Loucy (cell line): ENCODE data around the gene CDC7.
A peak's percentile ranks its signal among the peaks of the same experiment; 100 is the strongest.

Experiments used
- H2AFZ ChIP-seq: fragments of 200-600 bp; sonication (generic); 2 replicates; pipeline ENCODE4 v1.6.0; 2016; ENCODE audit warnings: antibody characterized with exemption, mild to moderate bottlenecking, low read length, moderate library complexity
- H3F3A ChIP-seq: fragments of 200-600 bp; 2 replicates; pipeline ENCODE4 v1.6.0; 2016; ENCODE audit warnings: antibody characterized with exemption, low read depth, mild to moderate bottlenecking
- H3K27me3 ChIP-seq: fragments of 200-600 bp; sonication (generic); 2 replicates; pipeline ENCODE4 v1.6.1; 2014; ENCODE audit warnings: low read length, mild to moderate bottlenecking; ENCODE audit not compliant: insufficient read depth, poor library complexity, severe bottlenecking
- H3K36me3 ChIP-seq: fragments of 200-600 bp; sonication (generic); 2 replicates; pipeline ENCODE4 v1.6.1; 2016; ENCODE audit warnings: low read length; ENCODE audit not compliant: insufficient read depth
- H3K4me1 ChIP-seq: fragments of 200-600 bp; sonication (generic); 2 replicates; pipeline ENCODE4 v1.5.1; 2014; ENCODE audit warnings: low read length, mild to moderate bottlenecking; ENCODE audit not compliant: insufficient read depth, poor library complexity, severe bottlenecking
- H3K4me2 ChIP-seq: fragments of 200-600 bp; sonication (generic); 2 replicates; pipeline ENCODE4 v1.6.0; 2014; ENCODE audit warnings: antibody characterized with exemption, low read length, low read depth, mild to moderate bottlenecking; ENCODE audit not compliant: poor library complexity, severe bottlenecking
- H3K4me3 ChIP-seq: fragments of 200-600 bp; sonication (generic); 2 replicates; pipeline ENCODE4 v1.5.1; 2014; ENCODE audit warnings: low read length, mild to moderate bottlenecking, mixed read lengths; ENCODE audit not compliant: poor library complexity, severe bottlenecking
- H3K79me2 ChIP-seq: fragments of 200-600 bp; sonication (generic); 2 replicates; pipeline ENCODE4 v1.6.1; 2014; ENCODE audit warnings: low read length; ENCODE audit not compliant: insufficient read depth
- H3K9ac ChIP-seq: fragments of 200-600 bp; sonication (generic); 2 replicates; pipeline ENCODE4 v1.6.0; 2014; ENCODE audit warnings: mild to moderate bottlenecking, low read depth, low read length, moderate library complexity; ENCODE audit not compliant: poor library complexity, severe bottlenecking
- H3K9me2 ChIP-seq: fragments of 200-600 bp; sonication (generic); replicated peaks from 2 replicates; pipeline ENCODE4 v1.6.1; 2016; ENCODE audit warnings: low read depth, low read length, mixed read lengths
- H3K9me3 ChIP-seq: fragments of 200-600 bp; sonication (generic); 2 replicates; pipeline ENCODE4 v1.6.1; 2014; ENCODE audit warnings: mild to moderate bottlenecking, antibody characterized with exemption, low read length, low read depth; ENCODE audit not compliant: insufficient read depth
- H4K20me1 ChIP-seq: fragments of 200-600 bp; sonication (generic); 2 replicates; pipeline ENCODE4 v1.6.0; 2014; ENCODE audit warnings: antibody characterized with exemption, low read length, mild to moderate bottlenecking; ENCODE audit not compliant: insufficient read depth, poor library complexity, severe bottlenecking
- EZH2phosphoT487 ChIP-seq: fragments of 200-600 bp; IDR thresholded peaks from 2 replicates; pipeline ENCODE4 v1.6.1; 2018; ENCODE audit warnings: antibody characterized with exemption, mild to moderate bottlenecking, moderate library complexity, borderline replicate concordance
- TF ChIP-seq, protein P1 (sequence below): fragments of 200-600 bp; sonication (generic); conservative IDR thresholded peaks from 2 replicates; pipeline ENCODE4 v1.5.1; 2014; ENCODE audit warnings: mild to moderate bottlenecking, antibody characterized with exemption, low read length

Gene CDC7

DNA sequence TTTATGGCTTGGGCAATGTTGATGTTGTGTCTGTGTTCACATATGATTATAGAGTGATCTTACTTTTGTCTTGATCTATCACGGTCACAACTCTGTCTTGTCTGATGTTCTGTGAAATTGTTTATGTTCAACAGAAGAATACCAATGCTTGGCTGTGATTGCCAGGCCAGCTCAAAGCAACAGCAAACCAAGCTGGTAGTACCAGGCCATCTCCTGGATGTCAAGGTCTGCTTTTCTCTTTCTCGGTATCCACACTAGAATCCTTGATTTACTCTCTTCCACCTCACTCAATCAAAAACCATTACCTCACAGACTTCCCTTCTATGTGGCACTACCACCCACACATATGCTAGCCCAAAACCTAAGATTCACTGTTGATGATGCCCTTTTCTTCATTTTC lies 1.3 kb upstream of the CDC7 start:
- Histone ChIP-seq H3K9me3 (no peaks in the 10 kb centered on the region), H3K9me2 (no peaks in the 10 kb centered on the region), H3F3A (no peaks in the 10 kb centered on the region), H3K4me3 (no peak overlapping the region), H2AFZ (no peak overlapping the region), H3K79me2 (peaks cover 33% of the 10 kb centered on the region), H3K27me3 (no peaks in the 10 kb centered on the region), H3K36me3 (no peaks in the 10 kb centered on the region), H3K4me1 (peaks cover 34% of the 10 kb centered on the region), H3K4me2 (no peak overlapping the region), H3K9ac (no peak overlapping the region), H4K20me1 (peaks cover 24% of the 10 kb centered on the region)
- no peak for TF ChIP-seq EZH2phosphoT487
- TF ChIP-seq, protein P1, sequence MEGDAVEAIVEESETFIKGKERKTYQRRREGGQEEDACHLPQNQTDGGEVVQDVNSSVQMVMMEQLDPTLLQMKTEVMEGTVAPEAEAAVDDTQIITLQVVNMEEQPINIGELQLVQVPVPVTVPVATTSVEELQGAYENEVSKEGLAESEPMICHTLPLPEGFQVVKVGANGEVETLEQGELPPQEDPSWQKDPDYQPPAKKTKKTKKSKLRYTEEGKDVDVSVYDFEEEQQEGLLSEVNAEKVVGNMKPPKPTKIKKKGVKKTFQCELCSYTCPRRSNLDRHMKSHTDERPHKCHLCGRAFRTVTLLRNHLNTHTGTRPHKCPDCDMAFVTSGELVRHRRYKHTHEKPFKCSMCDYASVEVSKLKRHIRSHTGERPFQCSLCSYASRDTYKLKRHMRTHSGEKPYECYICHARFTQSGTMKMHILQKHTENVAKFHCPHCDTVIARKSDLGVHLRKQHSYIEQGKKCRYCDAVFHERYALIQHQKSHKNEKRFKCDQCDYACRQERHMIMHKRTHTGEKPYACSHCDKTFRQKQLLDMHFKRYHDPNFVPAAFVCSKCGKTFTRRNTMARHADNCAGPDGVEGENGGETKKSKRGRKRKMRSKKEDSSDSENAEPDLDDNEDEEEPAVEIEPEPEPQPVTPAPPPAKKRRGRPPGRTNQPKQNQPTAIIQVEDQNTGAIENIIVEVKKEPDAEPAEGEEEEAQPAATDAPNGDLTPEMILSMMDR, result no peak

DNA sequence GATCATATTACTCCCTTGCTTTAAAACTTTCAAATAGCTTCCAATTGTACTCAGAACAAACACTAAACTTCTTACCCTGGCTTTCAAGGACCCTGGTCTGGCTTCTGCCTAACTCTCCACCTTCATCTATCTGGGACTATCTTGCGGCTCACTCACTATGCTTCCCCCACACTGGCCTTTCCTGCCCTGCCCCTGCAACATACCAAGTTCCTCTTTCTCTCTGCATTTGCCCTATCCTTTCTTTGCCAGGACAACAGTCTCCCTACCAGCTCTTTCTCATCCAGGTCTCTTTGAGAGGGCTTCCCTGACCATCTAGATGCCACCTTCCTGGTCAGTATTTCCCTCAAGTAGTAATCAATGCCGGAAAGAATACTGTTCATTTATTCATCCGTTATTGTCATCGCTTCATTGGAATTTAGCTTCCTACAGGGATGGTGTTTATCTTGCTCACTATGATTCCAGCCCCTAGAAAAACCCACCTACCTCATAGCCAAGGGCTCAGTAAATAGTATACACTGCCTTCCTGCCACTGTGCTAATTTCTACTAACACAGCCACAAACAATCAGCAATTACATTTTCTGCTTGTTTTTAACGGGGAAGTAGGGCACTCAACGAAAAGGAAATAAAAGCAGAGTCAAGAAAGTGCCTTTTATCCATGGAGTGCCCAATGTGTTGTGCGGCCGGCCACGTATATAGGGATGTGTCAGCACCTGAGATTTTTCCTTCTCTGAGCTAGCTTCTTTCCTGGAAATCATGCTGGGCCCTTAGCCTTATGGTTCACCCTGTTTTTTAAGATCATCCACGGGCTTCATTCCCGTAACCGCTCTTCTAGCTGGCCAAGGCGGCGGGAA lies 521 bp upstream of the CDC7 start:
- no peaks in the 10 kb centered on the region for H3K27me3 ChIP-seq
- TF ChIP-seq EZH2phosphoT487, result no peak
- TF ChIP-seq, protein P1, result no peak
- H3K4me3 ChIP-seq, result peak overlapping the region; percentile 84
- H3K4me2 ChIP-seq, result peak overlapping the region; percentile 72
- peak overlapping the region; percentile 76 for H3K9ac ChIP-seq
- H3K36me3 ChIP-seq, result no peaks in the 10 kb centered on the region
- no peaks in the 10 kb centered on the region for H3F3A ChIP-seq
- H3K9me3 ChIP-seq, result no peaks in the 10 kb centered on the region
- peak overlapping the region; percentile 95 for H2AFZ ChIP-seq
- peaks cover 32% of the 10 kb centered on the region for H4K20me1 ChIP-seq
- no peaks in the 10 kb centered on the region for H3K9me2 ChIP-seq
- peaks cover 42% of the 10 kb centered on the region for H3K4me1 ChIP-seq
- peaks cover 41% of the 10 kb centered on the region for H3K79me2 ChIP-seq

DNA sequence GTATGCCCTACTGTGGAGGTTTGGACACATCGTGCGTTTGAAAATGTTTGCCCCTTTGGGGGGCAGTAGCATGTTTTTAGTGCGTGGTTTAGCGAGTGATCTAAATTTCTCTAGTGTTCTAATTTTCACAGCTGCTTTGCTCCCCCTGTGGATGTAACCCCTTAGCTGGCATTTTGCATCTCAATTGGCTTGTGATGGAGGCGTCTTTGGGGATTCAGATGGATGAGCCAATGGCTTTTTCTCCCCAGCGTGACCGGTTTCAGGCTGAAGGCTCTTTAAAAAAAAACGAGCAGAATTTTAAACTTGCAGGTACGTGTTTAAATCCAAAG lies 836 bp downstream of the CDC7 start:
- peak overlapping the region; percentile 72 for H3K4me2 ChIP-seq
- H3K9ac ChIP-seq, result peak overlapping the region; percentile 76
- peak overlapping the region; percentile 84 for H3K4me3 ChIP-seq
- peaks cover 56% of the 10 kb centered on the region for H3K4me1 ChIP-seq
- no peaks in the 10 kb centered on the region for H3K9me3 ChIP-seq
- H4K20me1 ChIP-seq, result peaks cover 46% of the 10 kb centered on the region
- no peaks in the 10 kb centered on the region for H3K9me2 ChIP-seq
- H3K79me2 ChIP-seq, result peaks cover 54% of the 10 kb centered on the region
- no peaks in the 10 kb centered on the region for H3F3A ChIP-seq
- H3K27me3 ChIP-seq, result no peaks in the 10 kb centered on the region
- peak overlapping the region; percentile 95 for H2AFZ ChIP-seq
- no peak for TF ChIP-seq EZH2phosphoT487
- TF ChIP-seq, protein P1, result peak; percentile 14
- no peaks in the 10 kb centered on the region for H3K36me3 ChIP-seq
